Gastroesophageal sphincter (tissue), 3 donors: ENCODE measurements around the gene DEFB108B.
"Not testable (repeated sequence)": the region's sequence is repeated elsewhere in the genome, so short reads cannot be mapped to it uniquely, and the experiment has no call there.

Source experiments
- EP300 ChIP-seq: sonication (generic); formaldehyde crosslinking; IDR thresholded peaks from one replicate; pipeline ENCODE4 v1.6.1; 2017; ENCODE audit warnings: antibody characterized with exemption, mild to moderate bottlenecking
- POLR2A ChIP-seq, 2 donors: fragments of 450-650 bp; IDR thresholded peaks; one replicate each; pipeline ENCODE4 v1.6.1; 2017; ENCODE audit warnings: antibody characterized with exemption in 2 of 2, mild to moderate bottlenecking in 2 of 2, moderate library complexity in 1 of 2
- POLR2AphosphoS5 ChIP-seq: sonication (generic); formaldehyde crosslinking; IDR thresholded peaks from one replicate; pipeline ENCODE4 v1.6.1; 2017; ENCODE audit warnings: antibody characterized with exemption
- TF ChIP-seq, protein P1 (sequence below), 4 experiments: fragments of 200-600 bp in 2 of 4; fragments of 450-650 bp in 2 of 4; sonication (generic) in 1 of 4; IDR thresholded peaks; one replicate each; pipeline ENCODE4 v1.5.1; 2017 to 2019; ENCODE audit warnings: antibody characterized with exemption in 4 of 4, mild to moderate bottlenecking in 2 of 4, moderate library complexity in 2 of 4

DNA sequence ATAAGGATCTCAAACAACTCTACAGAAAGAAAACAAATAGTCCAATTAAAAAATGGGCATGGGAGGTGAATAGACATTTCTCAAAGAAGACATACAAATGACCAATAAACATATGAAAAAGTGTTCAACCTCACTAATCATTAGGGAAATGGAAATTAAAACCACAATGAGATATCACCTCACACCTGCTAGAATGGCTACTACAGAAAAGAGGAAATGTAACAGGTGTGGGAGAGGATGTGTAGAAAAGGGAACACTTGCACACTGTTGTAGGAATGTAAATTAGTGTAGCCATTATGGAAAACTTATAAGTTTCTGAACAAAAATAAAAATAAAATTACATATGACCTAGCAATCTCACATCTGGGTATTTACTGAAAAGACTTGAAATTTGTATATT is 37.7 kb downstream of the DEFB108B start:
- TF ChIP-seq POLR2A (IDR thresholded peaks at IDR 0.05); POLR2AphosphoS5; EP300: not testable (repeated sequence)
- TF ChIP-seq, protein P1, sequence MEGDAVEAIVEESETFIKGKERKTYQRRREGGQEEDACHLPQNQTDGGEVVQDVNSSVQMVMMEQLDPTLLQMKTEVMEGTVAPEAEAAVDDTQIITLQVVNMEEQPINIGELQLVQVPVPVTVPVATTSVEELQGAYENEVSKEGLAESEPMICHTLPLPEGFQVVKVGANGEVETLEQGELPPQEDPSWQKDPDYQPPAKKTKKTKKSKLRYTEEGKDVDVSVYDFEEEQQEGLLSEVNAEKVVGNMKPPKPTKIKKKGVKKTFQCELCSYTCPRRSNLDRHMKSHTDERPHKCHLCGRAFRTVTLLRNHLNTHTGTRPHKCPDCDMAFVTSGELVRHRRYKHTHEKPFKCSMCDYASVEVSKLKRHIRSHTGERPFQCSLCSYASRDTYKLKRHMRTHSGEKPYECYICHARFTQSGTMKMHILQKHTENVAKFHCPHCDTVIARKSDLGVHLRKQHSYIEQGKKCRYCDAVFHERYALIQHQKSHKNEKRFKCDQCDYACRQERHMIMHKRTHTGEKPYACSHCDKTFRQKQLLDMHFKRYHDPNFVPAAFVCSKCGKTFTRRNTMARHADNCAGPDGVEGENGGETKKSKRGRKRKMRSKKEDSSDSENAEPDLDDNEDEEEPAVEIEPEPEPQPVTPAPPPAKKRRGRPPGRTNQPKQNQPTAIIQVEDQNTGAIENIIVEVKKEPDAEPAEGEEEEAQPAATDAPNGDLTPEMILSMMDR (IDR thresholded peaks at IDR 0.05) = not testable (repeated sequence)
